AG20443 (cell line): ENCODE data around the gene NEK3.
"Not testable (repeated sequence)": the region's sequence is repeated elsewhere in the genome, so short reads cannot be mapped to it uniquely, and the experiment has no call there.

Source experiments
- DNase-seq: peaks from one replicate; pipeline ENCODE4 v3.0.0; 2012; ENCODE audit warnings: low spot score, mixed read lengths

NEK3 gene, protein sequence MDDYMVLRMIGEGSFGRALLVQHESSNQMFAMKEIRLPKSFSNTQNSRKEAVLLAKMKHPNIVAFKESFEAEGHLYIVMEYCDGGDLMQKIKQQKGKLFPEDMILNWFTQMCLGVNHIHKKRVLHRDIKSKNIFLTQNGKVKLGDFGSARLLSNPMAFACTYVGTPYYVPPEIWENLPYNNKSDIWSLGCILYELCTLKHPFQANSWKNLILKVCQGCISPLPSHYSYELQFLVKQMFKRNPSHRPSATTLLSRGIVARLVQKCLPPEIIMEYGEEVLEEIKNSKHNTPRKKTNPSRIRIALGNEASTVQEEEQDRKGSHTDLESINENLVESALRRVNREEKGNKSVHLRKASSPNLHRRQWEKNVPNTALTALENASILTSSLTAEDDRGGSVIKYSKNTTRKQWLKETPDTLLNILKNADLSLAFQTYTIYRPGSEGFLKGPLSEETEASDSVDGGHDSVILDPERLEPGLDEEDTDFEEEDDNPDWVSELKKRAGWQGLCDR

DNA sequence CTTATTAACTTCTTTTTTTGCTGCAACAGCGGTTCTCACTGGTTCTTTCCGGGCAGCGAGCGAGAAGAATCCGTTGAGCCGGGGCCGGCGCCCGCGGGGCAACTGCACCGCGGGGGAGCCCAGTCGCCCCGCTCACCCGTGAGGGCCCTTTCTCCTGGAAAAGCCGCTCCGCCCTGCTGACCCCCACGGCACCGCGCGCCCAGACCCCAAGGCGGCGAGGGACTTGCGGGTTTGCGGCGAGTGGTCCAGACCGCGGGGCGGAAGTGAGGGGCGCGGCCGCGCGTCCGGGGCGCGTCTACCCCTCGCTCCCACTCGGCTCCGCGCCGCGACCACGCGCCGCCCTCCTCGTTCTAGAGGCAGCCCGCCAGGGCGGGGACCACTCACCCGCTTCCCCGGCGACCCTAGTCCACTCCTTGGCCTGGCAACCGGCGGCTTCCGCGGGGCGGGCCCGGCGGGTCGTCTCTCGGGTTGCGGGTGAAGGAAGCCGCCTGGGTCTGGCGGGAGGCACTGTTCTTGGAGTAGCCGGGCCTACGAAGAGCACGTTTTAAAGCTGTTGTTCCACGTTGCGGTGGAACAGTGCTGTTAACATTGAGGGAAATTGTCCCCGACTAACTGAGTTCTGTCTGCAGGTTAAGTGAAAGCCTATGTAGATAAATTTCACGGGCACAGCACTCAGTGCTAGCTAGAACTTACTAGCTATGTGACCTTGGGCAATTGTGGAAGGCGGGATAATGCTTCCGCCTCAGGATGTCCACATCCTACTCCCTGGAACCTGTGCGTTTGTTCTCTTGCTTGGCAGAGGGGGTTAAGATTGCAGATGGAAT is at the start of gene NEK3:
TSS of gene NEK3 (minus strand) at position 439 of the 824 bp plus-strand sequence. CDS start 3,406 bp downstream, outside the sequence.
- DNase-seq = peak; percentile 91

DNA sequence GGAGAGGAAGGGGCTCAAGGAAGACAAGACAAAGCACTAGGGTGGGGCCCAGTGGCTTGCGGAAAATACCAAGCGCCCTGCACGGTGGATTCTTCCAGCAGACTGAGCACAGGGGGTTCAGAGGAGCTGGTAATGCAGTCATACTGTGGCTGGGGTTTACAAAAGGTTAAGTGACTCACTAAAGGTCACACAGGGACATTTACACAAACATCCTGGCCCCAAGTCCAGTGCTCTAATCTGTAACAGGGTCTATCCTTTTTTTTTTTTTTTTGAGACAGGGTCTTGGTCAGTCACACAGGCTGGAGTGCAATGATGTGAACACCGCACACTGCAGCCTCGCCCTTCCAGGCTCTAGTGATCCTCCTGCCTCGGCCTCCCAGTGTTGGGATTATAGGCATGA is 49.0 kb upstream of the NEK3 start:
- not testable (repeated sequence) for DNase-seq

DNA sequence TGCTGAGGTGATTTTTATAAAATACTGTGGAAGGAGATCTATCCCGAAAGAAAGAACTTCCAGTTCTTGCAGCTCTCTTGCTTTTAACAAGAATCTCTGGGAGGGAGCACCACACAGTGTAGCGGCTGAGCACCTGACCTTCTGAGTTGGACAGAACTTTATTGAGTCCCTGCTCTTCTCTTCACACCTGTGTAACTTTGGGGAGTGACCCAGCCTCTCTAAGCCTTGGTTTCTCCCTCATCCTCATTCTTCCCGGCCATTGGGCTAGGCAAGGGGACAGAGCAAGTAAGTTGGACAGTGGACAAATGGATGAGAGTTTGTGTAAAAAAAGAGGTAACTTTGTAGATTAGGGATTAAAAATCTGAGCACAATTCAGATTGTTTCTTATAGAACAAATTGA is 48.5 kb upstream of the NEK3 start:
- not testable (repeated sequence) for DNase-seq

DNA sequence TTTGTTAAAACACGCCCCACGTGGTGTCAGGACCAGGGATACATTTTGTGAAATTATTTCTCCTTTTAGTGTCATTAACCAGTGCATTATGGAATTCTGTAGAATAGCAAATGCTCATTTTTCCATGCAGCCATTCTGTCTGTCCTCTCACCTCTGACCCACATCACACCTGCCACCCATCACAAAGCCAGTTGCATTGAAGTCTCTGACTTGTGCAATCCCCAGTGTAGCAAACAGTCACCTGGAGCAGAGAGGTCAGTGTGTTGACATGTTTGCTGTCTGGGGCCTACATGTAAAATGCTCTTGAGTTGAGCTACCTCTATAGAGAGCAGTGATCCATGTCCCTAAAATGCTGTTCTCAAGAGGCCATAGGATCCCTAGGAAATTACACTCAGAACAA is 47.9 kb upstream of the NEK3 start:
- DNase-seq = not testable (repeated sequence)

DNA sequence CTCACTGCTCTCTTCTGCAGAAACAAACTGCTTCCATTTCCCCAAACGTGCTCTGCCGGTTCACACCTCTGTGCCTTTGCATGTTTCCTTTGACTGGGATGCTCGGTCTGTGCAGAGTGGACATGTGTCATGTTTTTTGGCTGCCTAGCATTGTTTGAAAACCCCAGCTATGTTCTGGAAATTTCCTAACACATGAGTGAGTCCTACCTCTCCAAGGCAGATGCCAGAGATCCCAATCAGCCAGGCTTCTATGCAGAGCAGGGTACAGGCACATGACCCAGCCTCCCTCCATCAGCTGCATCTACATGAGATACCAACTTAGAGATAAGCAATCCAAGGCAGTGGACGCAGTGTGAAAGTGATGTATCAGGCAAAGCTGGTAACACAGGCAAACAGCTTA is 45.1 kb upstream of the NEK3 start:
- not testable (repeated sequence) for DNase-seq

DNA sequence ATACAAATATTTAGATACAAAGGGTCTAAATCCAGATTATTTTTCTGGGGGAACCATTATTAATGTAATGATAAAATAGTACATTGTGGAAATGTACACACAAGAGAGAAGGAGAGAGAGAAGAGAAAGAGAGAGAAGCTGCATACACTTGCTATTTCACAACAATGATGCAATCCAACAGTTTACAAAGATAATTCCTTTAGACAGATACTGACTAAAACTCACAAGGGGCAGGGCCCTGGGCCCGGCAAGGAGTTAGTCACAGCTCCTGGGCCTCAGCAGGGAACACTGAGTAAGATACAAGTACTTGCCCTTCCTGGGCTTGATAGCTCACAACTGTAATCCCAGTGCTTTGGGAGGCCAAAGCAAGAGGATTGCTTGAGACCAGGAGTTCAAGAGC is 44.5 kb upstream of the NEK3 start:
- DNase-seq = peak; percentile 85

DNA sequence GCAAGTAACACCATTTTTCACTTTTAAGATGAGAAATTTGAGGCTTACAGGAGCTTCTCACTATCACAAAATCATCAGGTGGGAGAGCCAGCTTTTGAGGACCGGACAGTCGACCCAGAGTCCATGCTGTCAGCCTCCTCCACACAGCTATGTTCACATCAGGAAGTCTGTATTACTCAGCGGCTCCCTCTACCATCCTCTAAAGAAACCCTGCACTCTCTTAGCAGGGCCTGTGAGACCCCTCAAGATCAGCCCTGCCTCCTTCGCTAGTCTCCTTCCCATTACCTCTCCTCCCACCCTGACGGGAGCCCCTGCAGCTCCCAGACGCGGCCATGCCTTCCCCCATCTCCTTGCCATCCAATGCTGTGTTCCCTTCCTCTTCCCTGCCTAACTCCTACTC is 43.1 kb upstream of the NEK3 start:
- DNase-seq = not testable (repeated sequence)

DNA sequence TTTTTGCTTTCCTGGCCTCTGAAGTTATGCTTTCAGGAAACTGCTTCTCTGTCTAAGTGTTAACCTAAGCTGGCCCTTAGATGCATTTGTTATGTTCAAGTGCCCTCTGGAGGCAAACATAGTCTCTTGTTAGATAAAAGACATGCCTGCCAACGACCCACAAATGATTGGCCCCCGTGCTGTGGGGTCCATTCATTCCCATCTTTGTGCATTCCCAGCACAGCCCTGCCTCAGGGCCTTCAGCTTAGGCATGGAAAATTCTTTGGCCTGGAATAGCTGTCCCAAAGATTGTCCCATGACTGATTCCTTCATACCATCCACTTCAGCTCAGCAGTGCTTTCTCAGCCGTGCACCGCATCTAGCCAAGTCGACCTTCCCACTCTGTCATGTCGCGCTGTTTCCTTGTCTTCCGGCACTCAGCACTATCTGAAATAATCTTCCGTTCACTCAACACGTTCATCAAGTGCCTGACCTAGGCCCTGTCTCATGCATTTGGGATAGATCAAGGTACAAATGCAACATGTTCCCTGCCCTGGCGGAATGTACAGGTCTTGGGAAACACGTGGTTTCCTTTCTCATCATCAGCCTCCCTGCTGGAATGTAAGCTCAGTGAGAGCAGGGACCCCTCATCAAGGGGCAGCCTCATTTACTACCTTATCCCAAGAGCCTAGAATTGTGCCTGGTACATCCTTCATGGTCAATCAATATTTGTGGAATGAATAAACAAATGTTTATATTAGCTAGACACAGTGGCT is 42.2 kb upstream of the NEK3 start:
- peak; percentile 41 for DNase-seq

DNA sequence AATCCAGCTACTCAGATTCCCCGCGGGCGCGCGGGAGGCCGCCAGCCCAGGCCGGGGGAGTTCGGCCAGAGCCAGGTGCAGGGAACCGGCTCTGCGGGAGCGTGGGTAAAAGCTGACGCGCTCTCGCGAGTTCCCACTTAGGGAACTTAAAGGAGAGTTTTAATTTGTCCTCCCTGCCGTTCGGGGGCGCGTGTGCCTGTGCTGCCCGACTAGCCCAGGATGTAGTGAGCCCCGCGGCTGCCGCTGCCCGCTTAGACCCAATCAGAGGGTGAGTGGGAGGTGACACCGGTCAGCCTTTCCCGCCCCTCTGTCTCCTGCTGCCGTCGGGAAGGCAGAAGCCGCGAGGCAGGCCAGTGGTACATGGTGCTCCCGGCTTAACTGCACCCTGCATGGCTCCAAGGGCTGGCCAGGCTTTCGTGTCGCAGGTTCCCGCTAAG is 36.0 kb upstream of the NEK3 start:
- peak; percentile 72 for DNase-seq

DNA sequence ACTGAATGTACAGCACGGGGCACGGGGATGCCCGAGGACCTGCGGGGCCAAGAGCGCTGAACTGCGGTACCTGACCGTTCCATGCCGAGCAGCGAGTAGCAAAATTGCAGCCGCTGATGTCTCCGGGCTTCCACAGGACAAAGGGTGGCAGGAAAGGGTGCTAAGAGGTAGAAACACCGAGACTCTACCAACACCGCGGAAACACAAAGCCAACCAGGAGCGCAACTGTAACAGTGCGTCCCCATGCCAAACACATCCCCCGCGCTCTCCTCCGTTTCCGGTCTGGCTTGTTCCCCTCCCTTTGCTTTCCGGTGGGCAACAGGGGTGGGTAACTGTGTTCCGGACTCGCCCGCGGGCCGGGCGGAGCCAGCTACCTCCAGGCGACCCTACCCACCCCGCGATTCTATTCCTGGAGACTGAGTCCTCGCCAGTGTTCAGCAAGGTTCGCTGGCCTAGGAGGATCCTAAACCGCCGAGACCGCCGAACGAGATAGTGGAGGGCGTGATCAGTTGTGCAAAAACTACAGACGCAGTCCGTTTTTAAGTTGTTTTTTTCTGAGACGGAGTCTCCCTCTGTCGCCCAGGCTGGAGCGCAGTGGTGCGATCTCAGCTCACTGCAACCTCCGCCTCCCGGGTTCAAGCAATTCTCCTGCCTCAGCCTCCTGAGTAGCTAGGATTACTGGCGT is 34.9 kb upstream of the NEK3 start:
- peak; percentile 92 for DNase-seq

DNA sequence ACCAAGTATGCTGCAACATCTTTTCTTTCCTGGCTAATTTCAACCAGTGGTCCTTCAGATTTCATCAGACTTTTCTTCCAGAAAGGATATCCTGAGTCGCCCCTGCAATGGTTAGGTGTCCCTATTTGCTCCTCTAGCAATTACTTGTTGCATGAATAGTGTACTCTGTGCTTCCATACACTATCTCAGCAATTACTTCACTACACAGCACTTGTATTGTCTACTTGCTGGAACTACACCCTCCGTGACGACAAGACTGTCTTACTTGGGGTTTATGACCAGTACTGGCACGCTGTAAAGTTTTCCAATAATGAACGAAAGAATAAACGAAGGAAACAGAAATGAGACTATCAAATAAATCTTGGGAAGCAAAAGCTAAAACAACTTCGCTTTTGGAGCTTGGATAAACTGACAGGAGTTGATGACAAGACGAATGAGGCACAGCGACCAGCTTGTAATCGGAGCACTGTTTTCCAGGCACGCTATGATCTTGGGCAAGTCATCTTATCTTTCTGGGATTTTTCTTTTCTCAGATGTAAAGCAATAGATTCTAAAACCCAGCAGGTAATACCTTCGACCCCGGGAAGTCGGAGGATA is 34.3 kb upstream of the NEK3 start:
- peak; percentile 9 for DNase-seq

DNA sequence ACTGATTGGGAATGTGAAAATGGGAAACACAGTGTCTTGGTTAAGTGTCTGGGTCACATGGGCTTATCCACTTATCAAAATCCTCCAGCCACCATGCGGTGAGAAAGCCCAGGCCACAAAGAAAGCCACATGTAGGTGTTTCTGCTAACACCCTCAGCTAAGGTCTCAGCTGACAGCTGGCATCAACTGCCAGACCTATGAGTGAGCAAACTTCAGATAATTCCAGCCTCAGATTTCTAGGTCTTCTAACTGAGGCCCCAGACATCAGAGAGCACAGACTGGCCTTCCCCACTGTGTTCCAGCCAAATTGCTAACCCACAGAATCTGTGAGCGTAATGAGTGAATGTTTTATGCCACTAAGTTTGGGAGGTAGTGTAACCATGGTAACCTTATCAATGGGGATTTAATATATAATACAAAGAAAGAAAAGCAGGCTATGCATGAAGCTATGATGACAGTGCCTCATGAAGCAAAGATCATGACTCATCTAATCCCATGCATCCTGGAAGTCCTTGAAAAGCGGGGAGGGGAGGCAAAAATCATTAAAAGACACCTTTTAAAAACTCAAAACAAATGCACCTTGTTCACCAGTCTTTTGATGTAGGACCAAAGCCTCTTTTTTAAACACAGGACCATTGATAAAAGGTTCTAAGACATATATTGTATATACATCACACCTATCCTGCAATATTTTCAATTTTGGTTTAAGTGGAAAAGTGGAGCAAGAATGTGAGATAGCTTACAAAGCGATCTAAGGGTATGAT is 28.2 kb upstream of the NEK3 start:
- DNase-seq = not testable (repeated sequence)

DNA sequence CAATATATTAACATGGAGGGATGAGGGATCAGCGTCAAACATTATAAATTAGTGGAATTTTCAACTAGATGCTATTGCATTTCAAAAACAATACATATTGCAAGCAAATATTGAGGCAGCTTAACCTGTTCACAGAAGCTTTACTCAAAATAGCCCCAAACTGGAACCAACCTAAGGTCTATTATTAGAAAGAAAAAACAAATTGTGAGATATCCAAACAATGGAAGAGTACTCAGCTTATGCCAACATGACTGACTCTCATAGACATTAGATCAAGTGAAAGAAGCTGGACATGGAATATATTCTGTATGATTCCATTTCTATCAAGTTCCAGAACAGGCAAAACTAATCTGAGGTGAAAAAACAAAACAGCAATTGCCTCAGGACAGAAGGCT is 27.6 kb upstream of the NEK3 start:
- DNase-seq = no peak

DNA sequence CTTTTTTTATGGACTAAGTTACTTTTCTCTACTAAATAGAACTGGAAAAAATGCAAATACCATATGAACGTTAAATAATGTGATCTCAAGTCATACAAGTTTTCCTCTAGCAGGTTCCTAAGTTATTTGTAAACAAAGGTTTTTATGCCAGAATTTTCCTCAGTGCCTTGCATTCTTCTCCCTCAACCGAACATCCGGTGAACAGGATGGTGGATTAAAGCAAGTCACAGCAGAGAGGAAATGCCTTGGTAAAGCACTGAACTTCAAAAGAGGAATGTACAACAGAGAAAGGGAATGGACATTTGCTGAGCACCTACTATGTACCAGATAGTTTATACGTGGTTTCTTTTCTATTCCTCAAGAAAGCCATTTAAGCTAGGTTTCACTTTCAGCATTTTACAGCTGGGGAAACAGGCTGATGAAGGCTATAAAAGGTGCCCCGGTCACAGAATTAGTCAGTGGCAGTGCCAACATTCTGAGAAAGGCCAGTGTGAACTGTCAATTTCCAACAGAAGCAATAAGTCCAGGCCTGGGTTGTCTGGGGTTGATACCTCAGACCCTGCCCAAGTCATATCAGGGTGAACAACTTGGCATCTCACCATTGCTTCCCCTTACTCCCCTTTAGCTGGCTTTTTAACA is 22.0 kb upstream of the NEK3 start:
- DNase-seq = not testable (repeated sequence)

DNA sequence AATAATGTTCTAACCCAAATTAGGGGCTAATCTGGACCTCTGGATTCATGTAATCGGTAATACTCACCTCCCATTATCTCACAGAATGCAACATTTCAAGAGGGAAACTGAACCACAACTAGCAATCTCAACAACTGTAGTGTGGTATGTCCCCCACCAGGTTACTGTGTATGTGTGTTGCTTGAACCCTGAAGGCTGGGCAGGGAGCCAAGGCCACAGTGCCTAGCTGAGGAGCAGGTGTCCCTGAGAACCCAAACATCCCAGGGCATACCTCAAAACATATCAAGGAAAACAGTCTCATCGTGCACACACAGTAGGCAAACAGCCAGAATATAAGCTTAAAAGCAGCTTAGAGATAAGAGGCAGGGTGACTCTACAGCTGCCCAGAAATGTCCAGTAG is 20.5 kb upstream of the NEK3 start:
- no peak for DNase-seq

DNA sequence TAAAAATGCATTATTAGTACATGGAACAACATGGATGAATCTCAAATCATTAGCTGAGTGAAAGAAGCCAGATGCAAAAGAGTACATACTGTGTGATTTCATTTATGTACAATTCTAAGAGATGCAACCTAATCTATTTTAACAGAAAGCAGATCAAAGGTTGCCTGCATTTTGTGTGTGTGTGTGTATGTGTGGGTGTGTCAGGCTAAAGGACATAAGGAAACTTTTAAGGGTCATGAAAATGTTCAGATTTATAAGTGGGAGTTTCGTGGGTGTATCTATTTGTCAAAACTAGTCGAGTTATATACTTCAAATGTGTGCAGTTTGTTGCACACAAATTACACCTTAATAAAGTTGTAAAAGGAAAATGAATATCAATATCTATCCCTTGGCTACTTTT is 17.9 kb upstream of the NEK3 start:
- DNase-seq = no peak

DNA sequence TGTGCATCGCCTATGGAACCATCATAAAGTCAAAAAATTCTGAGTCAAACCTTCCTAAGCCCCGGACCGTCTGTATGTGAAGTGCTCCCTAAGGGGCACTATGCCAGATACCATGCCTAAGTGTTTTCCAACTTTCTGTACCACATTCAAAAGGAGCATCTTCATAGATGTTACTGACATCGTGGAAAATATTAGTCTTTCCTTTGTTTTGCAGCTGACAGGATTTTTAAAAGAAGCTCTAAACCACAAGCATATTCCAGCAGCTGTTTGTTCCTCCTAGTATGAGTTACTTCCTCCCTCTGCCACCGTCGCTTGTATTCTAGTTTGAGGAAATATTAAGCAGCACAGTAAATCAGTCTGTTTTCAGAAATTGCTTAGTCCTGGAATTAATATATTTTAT is 14.6 kb upstream of the NEK3 start:
- DNase-seq = not testable (repeated sequence)

DNA sequence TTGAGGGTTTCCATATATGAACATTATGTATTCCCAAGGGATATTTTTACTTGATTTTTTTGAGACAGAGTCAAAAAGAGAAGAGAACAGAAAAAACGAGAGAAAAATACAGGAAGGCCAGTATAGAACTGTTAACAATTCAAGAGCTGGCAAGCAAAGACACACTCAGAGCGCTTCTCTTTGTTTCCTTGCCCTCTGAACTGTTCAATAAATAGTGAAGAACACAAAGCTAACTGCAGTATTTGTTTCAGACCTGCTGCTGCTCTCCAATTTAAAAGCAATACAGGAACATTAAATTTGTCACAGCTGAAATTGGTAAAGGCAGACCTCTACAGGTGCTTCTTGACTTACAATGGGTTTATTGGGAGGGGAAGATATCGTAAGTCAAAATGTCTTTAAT is 14.0 kb upstream of the NEK3 start:
- no peak for DNase-seq

DNA sequence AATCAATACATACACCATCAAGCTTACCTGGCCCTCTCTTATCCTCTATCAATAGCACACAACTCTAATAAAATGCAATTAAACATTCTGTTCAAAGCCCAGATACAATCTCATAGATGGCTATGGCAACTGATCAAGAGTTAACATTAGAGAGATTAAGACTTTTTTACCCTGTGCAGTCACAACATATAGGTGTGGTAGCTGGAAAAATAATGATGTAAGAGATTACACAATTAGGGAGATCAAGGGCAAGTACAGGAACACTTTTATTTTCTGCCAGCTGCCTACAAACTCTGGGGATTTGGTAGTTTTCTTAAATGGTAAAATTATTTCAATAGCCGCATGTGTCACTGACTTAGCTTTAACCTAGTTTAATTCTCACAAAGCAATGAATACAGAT is 12.3 kb upstream of the NEK3 start:
- DNase-seq = not testable (repeated sequence)
